H1 (cell line): ENCODE results near the gene PLEKHG2. TPM values are rescaled to one million over a fixed set of nuclear protein-coding genes. Genes with fewer than 3 reads are reported as not detected.

Source experiments
- CTCF ChIA-PET: fragments of 300-600 bp; sonication (Branson Sonifier 250); formaldehyde crosslinking; loops from one replicate; lab custom pipeline; 2021; ENCODE audit not compliant: partially characterized antibody; lab: Charles Lee
- POLR2A ChIA-PET: fragments of 300-600 bp; sonication (Branson Sonifier 250); formaldehyde crosslinking; loops from one replicate; lab custom pipeline; 2021; ENCODE audit warnings: inconsistent platforms; ENCODE audit not compliant: partially characterized antibody; lab: Charles Lee
- DNase-seq, 2 experiments: peaks; one replicate each; pipeline versions ENCODE4 v3.0.0 to v3.0.0-alpha.2; 2010 to 2022; ENCODE audit warnings: low spot score in 2 of 2, low read depth in 1 of 2, mixed read lengths in 1 of 2
- FAIRE-seq: peaks from 2 replicates; lab custom pipeline; 2011; peaks lifted over from hg19 to GRCh38; lab: Jason Lieb, UNC
- H2AFZ ChIP-seq: 2 replicates; pipeline ENCODE4 v1.8.1; 2012; ENCODE audit warnings: low read length, inconsistent platforms
- H2AK5ac ChIP-seq: 2 replicates; pipeline ENCODE4 v1.6.1; 2013; ENCODE audit warnings: low read depth, low read length
- H2BK120ac ChIP-seq: replicated peaks from 2 replicates; pipeline ENCODE3; 2013; ENCODE audit warnings: low read depth, low read length, inconsistent platforms
- H2BK12ac ChIP-seq: 2 replicates; pipeline ENCODE4 v1.6.1; 2013; ENCODE audit warnings: low read depth, low read length
- H2BK15ac ChIP-seq: 2 replicates; pipeline ENCODE4 v1.6.1; 2013; ENCODE audit warnings: low read length
- H2BK20ac ChIP-seq: 2 replicates; pipeline ENCODE4 v1.6.1; 2013; ENCODE audit warnings: low read length
- H2BK5ac ChIP-seq: 2 replicates; pipeline ENCODE4 v1.6.1; 2013; ENCODE audit warnings: low read depth, low read length
- H3K14ac ChIP-seq: 2 replicates; pipeline ENCODE4 v1.6.1; 2013; ENCODE audit warnings: inconsistent platforms; ENCODE audit not compliant: insufficient read length
- H3K18ac ChIP-seq: 2 replicates; pipeline ENCODE4 v1.6.1; 2013; ENCODE audit warnings: low read length; ENCODE audit errors: extremely low read depth
- H3K23ac ChIP-seq: 2 replicates; pipeline ENCODE4 v1.6.1; 2013; ENCODE audit warnings: inconsistent platforms; ENCODE audit not compliant: insufficient read length
- H3K23me2 ChIP-seq: 2 replicates; pipeline ENCODE4 v1.6.1; 2013; ENCODE audit warnings: low read depth, low read length
- H3K27ac ChIP-seq: 2 replicates; pipeline ENCODE4 v1.6.1; 2011; ENCODE audit warnings: low read depth, low read length, inconsistent platforms
- H3K27me3 ChIP-seq, 4 experiments: replicated peaks in 1 of 4; 1 replicate in 1 of 4; 2 replicates in 3 of 4; pipeline versions ENCODE4 v1.6.1 to v1.8.1; 2011 to 2013; ENCODE audit warnings: low read length in 3 of 4, mild to moderate bottlenecking in 3 of 4, inconsistent platforms in 2 of 4, mixed read lengths in 2 of 4, moderate library complexity in 1 of 4; ENCODE audit not compliant: control insufficient read depth in 3 of 4, insufficient read depth in 3 of 4; ENCODE audit errors: extremely low read depth in 1 of 4
- H3K36me3 ChIP-seq, 4 experiments: 2 replicates each; pipeline versions ENCODE4 v1.6.1 to v1.8.1; 2011 to 2013; ENCODE audit warnings: mild to moderate bottlenecking in 4 of 4, low read length in 3 of 4, moderate library complexity in 2 of 4, control low read depth in 1 of 4, inconsistent platforms in 1 of 4; ENCODE audit not compliant: insufficient read depth in 4 of 4, control insufficient read depth in 2 of 4
- H3K4ac ChIP-seq: replicated peaks from 2 replicates; pipeline ENCODE3; 2013; ENCODE audit warnings: low read length, low read depth, mixed read lengths, inconsistent platforms; ENCODE audit not compliant: insufficient read length
- H3K4me1 ChIP-seq, 4 experiments: replicated peaks in 1 of 4; 1 replicate in 1 of 4; 2 replicates in 3 of 4; pipeline versions ENCODE4 v1.6.1 to v1.8.1; 2011 to 2013; ENCODE audit warnings: low read length in 3 of 4, inconsistent platforms in 2 of 4, mixed read lengths in 1 of 4; ENCODE audit not compliant: insufficient read depth in 4 of 4, control insufficient read depth in 3 of 4
- H3K4me2 ChIP-seq, 2 experiments: 2 replicates each; pipeline versions ENCODE4 v1.6.1 to v1.8.1; 2011 to 2013; ENCODE audit warnings: low read depth in 2 of 2, low read length in 2 of 2, control low read depth in 1 of 2, inconsistent platforms in 1 of 2, mild to moderate bottlenecking in 1 of 2; ENCODE audit not compliant: insufficient read depth in 1 of 2
- H3K4me3 ChIP-seq, 4 experiments: fragments of 200-600, 300-600 bp in 1 of 4; sonication (generic), shearing (Covaris generic), sonication (Bioruptor Twin) in 1 of 4; 2 replicates each; pipeline versions ENCODE4 v1.5.1 to v1.8.1; 2011 to 2016; ENCODE audit warnings: low read length in 4 of 4, low read depth in 3 of 4, control low read depth in 2 of 4, inconsistent platforms in 2 of 4, mild to moderate bottlenecking in 2 of 4, mixed read lengths in 1 of 4, moderate library complexity in 1 of 4; ENCODE audit not compliant: insufficient read depth in 2 of 4; ENCODE audit errors: extremely low read depth in 1 of 4
- H3K56ac ChIP-seq: replicated peaks from 2 replicates; pipeline ENCODE3; 2013; ENCODE audit warnings: low read depth, mild to moderate bottlenecking, mixed read lengths, low read length, inconsistent platforms; ENCODE audit not compliant: insufficient read length
- H3K79me1 ChIP-seq: 2 replicates; pipeline ENCODE4 v1.6.1; 2013; ENCODE audit warnings: low read depth, low read length, control low read depth
- H3K79me2 ChIP-seq, 2 experiments: 2 replicates each; pipeline versions ENCODE4 v1.6.1 to v1.8.1; 2012 to 2013; ENCODE audit warnings: low read length in 2 of 2, mild to moderate bottlenecking in 2 of 2, inconsistent platforms in 1 of 2; ENCODE audit not compliant: insufficient read depth in 2 of 2, control insufficient read depth in 1 of 2
- H3K9ac ChIP-seq, 4 experiments: replicated peaks in 1 of 4; 1 replicate in 1 of 4; 2 replicates in 3 of 4; pipeline versions ENCODE4 v1.6.1 to v1.8.1; 2011 to 2013; ENCODE audit warnings: low read depth in 3 of 4, low read length in 3 of 4, control low read depth in 2 of 4, mild to moderate bottlenecking in 2 of 4, moderate library complexity in 2 of 4, inconsistent platforms in 1 of 4; ENCODE audit errors: extremely low read depth in 1 of 4
- H3K9me3 ChIP-seq, 2 experiments: 2 replicates each; pipeline versions ENCODE4 v1.6.1 to v1.8.1; 2012 to 2013; ENCODE audit warnings: mild to moderate bottlenecking in 2 of 2, moderate library complexity in 2 of 2, control low read depth in 1 of 2, inconsistent platforms in 1 of 2, low read depth in 1 of 2, low read length in 1 of 2, mixed read lengths in 1 of 2; ENCODE audit not compliant: insufficient read depth in 2 of 2
- H4K20me1 ChIP-seq, 2 experiments: replicated peaks in 1 of 2; 2 replicates each; pipeline versions ENCODE3 to v1.8.1; 2011 to 2013; ENCODE audit warnings: inconsistent platforms in 2 of 2, low read length in 2 of 2, mild to moderate bottlenecking in 1 of 2; ENCODE audit not compliant: insufficient read depth in 2 of 2, control insufficient read depth in 1 of 2
- H4K5ac ChIP-seq: 2 replicates; pipeline ENCODE4 v1.6.1; 2013; ENCODE audit warnings: low read length, low read depth, mixed read lengths, inconsistent platforms; ENCODE audit not compliant: insufficient read length
- H4K8ac ChIP-seq: 2 replicates; pipeline ENCODE4 v1.8.0; 2013; ENCODE audit warnings: mild to moderate bottlenecking, moderate library complexity, low read length, inconsistent platforms; ENCODE audit not compliant: insufficient read depth; ENCODE audit errors: extremely low read depth
- H4K91ac ChIP-seq: replicated peaks from 2 replicates; pipeline ENCODE3; 2013; ENCODE audit warnings: low read length, mixed read lengths, inconsistent platforms; ENCODE audit not compliant: insufficient read length
- GABPA ChIP-seq: IDR thresholded peaks from 2 replicates; pipeline ENCODE4 v1.6.1; 2011; ENCODE audit warnings: mild to moderate bottlenecking, low read length, moderate library complexity, borderline replicate concordance; ENCODE audit not compliant: insufficient read depth
- SRF ChIP-seq: IDR thresholded peaks from 2 replicates; pipeline ENCODE4 v1.6.1; 2011; ENCODE audit warnings: mild to moderate bottlenecking, low read depth, low read length, moderate library complexity
- WGBS, 2 experiments: shearing (Covaris generic) in 1 of 2; methylation state at CpG; one replicate each; pipeline versions ENCODE4 v1.1.6 to v1.1.7; 2013 to 2015; ENCODE audit warnings: low lambda C conversion rate in 2 of 2, mixed read lengths in 2 of 2, inconsistent platforms in 1 of 2, low coverage in 1 of 2, missing lambda C conversion rate in 1 of 2; ENCODE audit not compliant: insufficient replicate concordance in 2 of 2, insufficient coverage in 1 of 2, insufficient read length in 1 of 2; ENCODE audit errors: extremely low coverage in 1 of 2, missing lambda C conversion rate in 1 of 2; 5-methylcytosine and 5-hydroxymethylcytosine counted together
- polyA plus RNA-seq, 7 experiments: library from polyadenylated mRNA; depleted of rRNA in 3 of 7; stranded (reverse) in 5 of 7; unstranded in 2 of 7; fragments of >200 nt in 5 of 7; fragments of 200-250 nt in 2 of 7; gene quantifications; 1 replicate in 5 of 7; 2 replicates in 1 of 7; 4 replicates in 1 of 7; pipeline versions ENCODE4 v1.2.1 to v1.2.3, GENCODE V29; 2011 to 2013; ENCODE audit warnings: missing spikeins in 2 of 7, mixed read lengths in 2 of 7
- total RNA-seq: library from RNA; stranded (reverse); fragmentation: NEBNext Ultra II Directional; extraction: Animal tissue kit (Norgen Biotek cat#: 25700); gene quantifications from 2 replicates; pipeline ENCODE4 v1.2.1, GENCODE V29; 2021

The PLEKHG2 gene
- total and polyA plus RNA-seq, 2 of the 8 experiments (the other 6 are each of a cell fraction or from before 2014, with no cell fraction given) = 16.9 to 65.7 TPM

GRCh38 chr19:39405261-39405957 is 7.1 kb upstream of the PLEKHG2 start:
- Histone ChIP-seq H3K9ac (no peak overlapping the region), H4K91ac (no peak overlapping the region), H4K8ac (no peak overlapping the region), H4K5ac (no peak overlapping the region), H3K4me1 (peaks cover 0 to 41% (median 25%) of the 10 kb centered on the region in 4 experiments; a peak in 6 of 7 replicates), H3K4me2 (peak overlapping the region; percentile 73 to 84; a peak in 1 of 4 replicates), H2BK120ac (no peak overlapping the region), H3K9me3 (no peaks in the 10 kb centered on the region), H3K4ac (no peak overlapping the region), H2BK20ac (no peak overlapping the region), H3K23ac (no peak overlapping the region), H2BK5ac (no peak overlapping the region), H3K56ac (no peak overlapping the region), H3K18ac (no peak overlapping the region; the same call in 1 of the 2 replicates), H2BK12ac (peak overlapping the region; percentile 22; the same call in 1 of the 2 replicates), H3K27ac (no peak overlapping the region), H3K23me2 (peaks cover 23% of the 10 kb centered on the region; the same call in 1 of the 2 replicates), H2BK15ac (peak overlapping the region; percentile 88), H3K36me3 (peaks cover 0 to 5% (median 0%) of the 10 kb centered on the region in 4 experiments; a peak in 1 of 8 replicates), H3K4me3 (peak overlapping the region in 1 of 4 experiments; percentile 84; a peak in 1 of 8 replicates), H2AK5ac (no peak overlapping the region), H3K79me1 (no peaks in the 10 kb centered on the region), H3K79me2 (peaks cover 0 to 20% of the 10 kb centered on the region in 2 experiments; a peak in 1 of 4 replicates), H3K14ac (no peak overlapping the region), H2AFZ (no peak overlapping the region), H3K27me3 (no peaks in the 10 kb centered on the region), H4K20me1 (peaks cover 0 to 5% of the 10 kb centered on the region in 2 experiments)
- FAIRE-seq (no peak), DNase-seq (no peak)
- WGBS, 2 experiments = 88% methylated on average over 15 of the region's 17 CpGs; no CpG with 5 or more reads in 1 of the 2 experiments
- no peak for TF ChIP-seq GABPA
- peak; percentile 78 for TF ChIP-seq SRF
- ChIA-PET CTCF (interaction anchor here (0.6 to 1.0 kb wide), 3 partner anchors 14 to 517 kb away, joined by 3 to 4 read pairs (median 3); no protein-coding TSS in a partner anchor), POLR2A (interaction anchor here (1.3 to 14.3 kb wide), 5 partner anchors 9 to 29 kb away, joined by 3 to 234 read pairs (median 28); partner anchors contain the start of genes MED29, PAF1 and RPS16)
